Gastroesophageal sphincter (tissue), 3 donors: ENCODE measurements around the gene CBX6.

ENCODE experiments used
- POLR2A ChIP-seq, 2 donors: fragments of 450-650 bp; IDR thresholded peaks; one replicate each; pipeline ENCODE4 v1.6.1; 2017; ENCODE audit warnings: antibody characterized with exemption in 2 of 2, mild to moderate bottlenecking in 2 of 2, moderate library complexity in 1 of 2
- TF ChIP-seq, protein P1 (sequence below), 4 experiments: fragments of 200-600 bp in 2 of 4; fragments of 450-650 bp in 2 of 4; sonication (generic) in 1 of 4; IDR thresholded peaks; one replicate each; pipeline ENCODE4 v1.5.1; 2017 to 2019; ENCODE audit warnings: antibody characterized with exemption in 4 of 4, mild to moderate bottlenecking in 2 of 4, moderate library complexity in 2 of 4

DNA sequence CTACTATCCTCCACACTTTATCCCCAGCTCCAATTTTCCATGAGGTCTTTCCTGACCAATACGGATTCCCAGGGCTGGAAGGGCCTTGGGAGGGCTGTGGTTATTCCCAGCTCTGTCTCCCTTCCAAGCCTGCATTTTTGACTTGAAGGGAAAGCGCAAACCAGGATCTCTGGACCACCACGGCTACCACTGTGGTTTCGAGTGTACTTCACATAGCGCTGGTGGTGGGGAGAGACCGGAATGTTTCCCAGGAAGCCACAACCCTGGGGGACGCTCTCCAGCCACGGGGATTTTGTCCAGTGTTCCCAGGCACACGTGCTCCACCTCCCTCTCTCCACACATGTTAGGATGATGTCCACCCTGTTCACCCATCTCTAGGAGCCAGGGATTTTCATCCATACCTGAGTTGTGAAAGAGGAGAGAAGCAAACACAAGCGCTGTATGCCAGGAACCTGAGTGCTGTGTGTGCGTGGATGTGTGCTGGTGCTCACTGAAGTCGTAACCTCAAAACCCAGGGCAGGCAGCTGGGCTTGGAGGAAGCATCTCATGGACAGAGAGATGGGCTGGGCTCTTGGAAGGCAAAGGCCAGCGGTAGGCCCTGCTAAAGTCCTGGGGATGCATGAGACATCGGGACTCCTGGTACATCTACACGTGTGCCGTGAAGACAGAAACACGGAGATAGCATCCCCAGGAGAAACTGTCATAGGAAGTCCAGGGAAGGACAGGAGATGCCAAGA is 26.8 kb downstream of the CBX6 start:
- TF ChIP-seq, protein P1, sequence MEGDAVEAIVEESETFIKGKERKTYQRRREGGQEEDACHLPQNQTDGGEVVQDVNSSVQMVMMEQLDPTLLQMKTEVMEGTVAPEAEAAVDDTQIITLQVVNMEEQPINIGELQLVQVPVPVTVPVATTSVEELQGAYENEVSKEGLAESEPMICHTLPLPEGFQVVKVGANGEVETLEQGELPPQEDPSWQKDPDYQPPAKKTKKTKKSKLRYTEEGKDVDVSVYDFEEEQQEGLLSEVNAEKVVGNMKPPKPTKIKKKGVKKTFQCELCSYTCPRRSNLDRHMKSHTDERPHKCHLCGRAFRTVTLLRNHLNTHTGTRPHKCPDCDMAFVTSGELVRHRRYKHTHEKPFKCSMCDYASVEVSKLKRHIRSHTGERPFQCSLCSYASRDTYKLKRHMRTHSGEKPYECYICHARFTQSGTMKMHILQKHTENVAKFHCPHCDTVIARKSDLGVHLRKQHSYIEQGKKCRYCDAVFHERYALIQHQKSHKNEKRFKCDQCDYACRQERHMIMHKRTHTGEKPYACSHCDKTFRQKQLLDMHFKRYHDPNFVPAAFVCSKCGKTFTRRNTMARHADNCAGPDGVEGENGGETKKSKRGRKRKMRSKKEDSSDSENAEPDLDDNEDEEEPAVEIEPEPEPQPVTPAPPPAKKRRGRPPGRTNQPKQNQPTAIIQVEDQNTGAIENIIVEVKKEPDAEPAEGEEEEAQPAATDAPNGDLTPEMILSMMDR (IDR thresholded peaks at IDR 0.05), result no peak
- TF ChIP-seq POLR2A (IDR thresholded peaks at IDR 0.05), result no peak
